Measurements from ENCODE around the gene EBF3. TPM values are rescaled to one million over a fixed set of nuclear protein-coding genes. Genes with fewer than 3 reads are reported as not detected.

Gene EBF3
- total and polyA plus RNA-seq, 2 donors (not counting 3 experiments of a cell fraction or from before 2014, with no cell fraction given): 0.92 to 2.7 TPM

- Histone ChIP-seq H3K4me3 (replicated peaks in 1 of 3; ENCODE audit: insufficient read depth in 1 of 3, low read depth in 1 of 3, low read length in 3 of 3) (no peak overlapping the region), H4K20me1 (replicated peaks; ENCODE audit: control insufficient read depth, extremely low read depth, insufficient read depth, low read length) (no peaks in the 10 kb centered on the region), H3K27ac (ENCODE audit: insufficient read depth, low read depth, low read length) (no peak overlapping the region), H3K9me1 (replicated peaks; ENCODE audit: control insufficient read depth, extremely low read depth, insufficient read depth, low read length) (no peaks in the 10 kb centered on the region), H3K27me3 (ENCODE audit: control insufficient read depth in 2 of 2, insufficient read depth in 2 of 2, low read length in 2 of 2) (no peaks in the 10 kb centered on the region), H3K4me1 (ENCODE audit: control insufficient read depth, extremely low read depth, insufficient read depth, low read length) (no peaks in the 10 kb centered on the region), H3K36me3 (ENCODE audit: control insufficient read depth in 2 of 2, extremely low read depth in 1 of 2, insufficient read depth in 2 of 2, low read length in 2 of 2) (no peaks in the 10 kb centered on the region), H3K79me2 (ENCODE audit: control insufficient read depth, insufficient read depth, low read length) (no peaks in the 10 kb centered on the region), H3K4me2 (ENCODE audit: insufficient read depth, low read length) (no peak overlapping the region), H3K9ac (replicated peaks; ENCODE audit: extremely low read depth, insufficient read depth, low read length) (no peak overlapping the region), H3K9me3 (replicated peaks; ENCODE audit: control insufficient read depth, insufficient read depth, low read length) (no peaks in the 10 kb centered on the region), H2AFZ (ENCODE audit: low read depth, low read length) (no peak overlapping the region)
- no peak for FAIRE-seq
- CTCF ChIA-PET: no interaction called here
- no peak for DNase-seq (ENCODE audit: low read depth, low spot score)
- BruUV-seq (replicated peaks): no TSS peak
- intact Hi-C loops (cut with micrococcal nuclease): no loop called here
- no peak for TF ChIP-seq POLR2A (IDR thresholded peaks at IDR 0.05; ENCODE audit: low read depth, low read length)
- TF ChIP-seq MYC (IDR thresholded peaks at IDR 0.05; ENCODE audit: low read depth, low read length): no peak
- dilution Hi-C loops (cut with MboI; ENCODE audit: extremely low pct_ligation_motif_present, low sequenced_read_pairs): no loop called here
- POLR2A ChIA-PET: no interaction called here
Observed at GRCh38 chr10:129904323-129904722, 59.8 kb downstream of the EBF3 start.

GRCh38 chr10:129901389-129902006 is 62.6 kb downstream of the EBF3 start:
- no peak overlapping the region for H3K4me3 ChIP-seq (replicated peaks in 1 of 3; ENCODE audit: insufficient read depth in 1 of 3, low read depth in 1 of 3, low read length in 3 of 3)
- no peak for TF ChIP-seq CTCF (IDR thresholded peaks at IDR 0.05; ENCODE audit: extremely low read depth in 1 of 2, insufficient read depth in 1 of 2, low read depth in 1 of 2, low read length in 2 of 2)
- no peak for TF ChIP-seq MYC (IDR thresholded peaks at IDR 0.05; ENCODE audit: low read depth, low read length)
- no peak for TF ChIP-seq POLR2A (IDR thresholded peaks at IDR 0.05; ENCODE audit: low read depth, low read length)
- TF ChIP-seq FOS (IDR thresholded peaks at IDR 0.05; ENCODE audit: borderline replicate concordance, insufficient read depth, low read length): no peak
- no peak for TF ChIP-seq MAX (IDR thresholded peaks at IDR 0.05; ENCODE audit: insufficient read depth, insufficient read length)
- no peak for TF ChIP-seq GATA2 (IDR thresholded peaks at IDR 0.05; ENCODE audit: insufficient read depth, insufficient read length, low read depth, low read length)
- no peak for TF ChIP-seq POLR2AphosphoS5 (IDR thresholded peaks at IDR 0.05; ENCODE audit: insufficient read depth, low read depth, low read length)
- no peak for TF ChIP-seq JUN (IDR thresholded peaks at IDR 0.05; ENCODE audit: borderline replicate concordance, insufficient read depth, insufficient read length, low read depth)
- POLR2A ChIA-PET: no interaction called here

More at GRCh38 chr10:129901389-129902006, 62.6 kb downstream of the EBF3 start:
- Histone ChIP-seq H3K9me3 (replicated peaks; ENCODE audit: control insufficient read depth, insufficient read depth, low read length) (no peaks in the 10 kb centered on the region), H3K27ac (ENCODE audit: insufficient read depth, low read depth, low read length) (no peak overlapping the region), H3K4me2 (ENCODE audit: insufficient read depth, low read length) (no peak overlapping the region), H3K36me3 (ENCODE audit: control insufficient read depth in 2 of 2, extremely low read depth in 1 of 2, insufficient read depth in 2 of 2, low read length in 2 of 2) (no peaks in the 10 kb centered on the region), H3K79me2 (ENCODE audit: control insufficient read depth, insufficient read depth, low read length) (no peaks in the 10 kb centered on the region), H3K9me1 (replicated peaks; ENCODE audit: control insufficient read depth, extremely low read depth, insufficient read depth, low read length) (no peaks in the 10 kb centered on the region), H3K27me3 (ENCODE audit: control insufficient read depth in 2 of 2, insufficient read depth in 2 of 2, low read length in 2 of 2) (no peaks in the 10 kb centered on the region), H2AFZ (ENCODE audit: low read depth, low read length) (no peak overlapping the region), H4K20me1 (replicated peaks; ENCODE audit: control insufficient read depth, extremely low read depth, insufficient read depth, low read length) (no peaks in the 10 kb centered on the region), H3K4me1 (ENCODE audit: control insufficient read depth, extremely low read depth, insufficient read depth, low read length) (no peaks in the 10 kb centered on the region), H3K9ac (replicated peaks; ENCODE audit: extremely low read depth, insufficient read depth, low read length) (no peak overlapping the region)
- no peak for DNase-seq (ENCODE audit: low read depth, low spot score)
- no peak for FAIRE-seq
- dilution Hi-C loops (cut with MboI; ENCODE audit: extremely low pct_ligation_motif_present, low sequenced_read_pairs) (no loop called here), intact Hi-C loops (cut with micrococcal nuclease) (no loop called here)
- CTCF ChIA-PET: no interaction called here
- BruUV-seq (replicated peaks): no TSS peak
